ENCODE measurements around the gene DEPDC5. TPM values are rescaled to one million over a fixed set of nuclear protein-coding genes. Genes with fewer than 3 reads are reported as not detected.

DEPDC5 gene
- total and polyA plus RNA-seq, 9 of the 15 experiments (the other 6 are each of a cell fraction or from before 2014, with no cell fraction given): 2.3 to 12.3 (median 10.7) TPM

DNA sequence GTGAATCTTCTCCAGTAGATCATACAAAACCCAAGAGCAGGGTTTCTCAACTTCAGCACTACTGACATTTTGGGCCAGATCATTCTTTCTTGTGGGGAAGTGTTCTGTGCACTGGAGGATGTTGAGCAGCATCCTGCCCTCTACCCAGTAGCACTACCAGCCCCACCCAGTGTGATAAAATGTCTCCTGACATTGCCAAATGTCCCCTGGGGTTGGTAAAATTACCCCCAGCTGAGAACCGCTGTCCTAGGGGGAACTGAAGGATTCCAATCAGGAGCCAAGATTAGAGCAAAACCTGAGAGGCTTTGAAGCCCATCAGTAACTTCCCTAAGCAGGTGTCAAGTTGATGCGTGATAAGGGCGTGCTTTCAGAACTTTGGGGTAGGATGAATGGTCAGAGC is 129.2 kb downstream of the DEPDC5 start:
- BruUV-seq (replicated peaks): no TSS peak
- Histone ChIP-seq H3K4me2 (ENCODE audit: insufficient read depth, low read length) (no peak overlapping the region), H4K20me1 (replicated peaks; ENCODE audit: control insufficient read depth, insufficient read depth, low read length) (no peaks in the 10 kb centered on the region), H3K4me1 (replicated peaks in 1 of 2; ENCODE audit: control insufficient read depth in 2 of 2, insufficient read depth in 2 of 2, low read length in 2 of 2) (peaks cover 2 to 6% of the 10 kb centered on the region in 2 experiments; a peak in 3 of 5 replicates), H3K27me3 (ENCODE audit: control insufficient read depth in 2 of 2, insufficient read depth in 2 of 2, low read length in 2 of 2) (no peaks in the 10 kb centered on the region), H3K9me1 (ENCODE audit: control insufficient read depth, insufficient read depth, low read length) (no peaks in the 10 kb centered on the region), H2AFZ (ENCODE audit: low read depth, low read length) (no peak overlapping the region), H3K9me3 (replicated peaks; ENCODE audit: control insufficient read depth, insufficient read depth, low read depth, low read length) (no peaks in the 10 kb centered on the region), H3K9ac (ENCODE audit: insufficient read depth in 1 of 2, low read depth in 2 of 2, low read length in 2 of 2) (no peak overlapping the region), H3K4me3 (no peak overlapping the region), H3K79me2 (ENCODE audit: control insufficient read depth, insufficient read depth, low read length) (no peaks in the 10 kb centered on the region), H3K36me3 (ENCODE audit: control insufficient read depth, insufficient read depth, low read length) (peaks cover 4% of the 10 kb centered on the region; the same call in 1 of the 3 replicates), H3K27ac (ENCODE audit: extremely low read depth, low read depth, low read length) (no peak overlapping the region)
- in situ Hi-C loops (cut with MboI): no loop called here
- intact Hi-C loops (cut with micrococcal nuclease): no loop called here
- ATAC-seq (no peak), FAIRE-seq (peak; percentile 23), DNase-seq (ENCODE audit: extremely low read depth in 1 of 4, low spot score in 3 of 4) (no peak)
- CTCF ChIA-PET (ENCODE audit: low intra/inter-chr PET ratio): no interaction called here
- 4% methylated on average over 3 of the region's 3 CpGs for WGBS (ENCODE audit: insufficient coverage, low coverage, missing lambda C conversion rate)
- POLR2A ChIA-PET: interaction anchor here (1.2 kb wide), 1 partner anchor 12 kb away, joined by 3 read pairs; no protein-coding TSS in a partner anchor
- TF ChIP-seq GABPB1 (CRISPR knock-in tag; IDR thresholded peaks at IDR 0.05) (no peak), ZNF583 (CRISPR knock-in tag; IDR thresholded peaks at IDR 0.05) (no peak), MEIS2 (IDR thresholded peaks at IDR 0.05; ENCODE audit: partially characterized antibody) (peak; percentile 13), PHF21A (IDR thresholded peaks at IDR 0.05; ENCODE audit: borderline replicate concordance, low read depth) (no peak), HBP1 (CRISPR knock-in tag; IDR thresholded peaks at IDR 0.05) (no peak), RBM34 (IDR thresholded peaks at IDR 0.05; ENCODE audit: borderline replicate concordance, insufficient read depth, low read length) (no peak), ZNF445 (CRISPR knock-in tag; IDR thresholded peaks at IDR 0.05; ENCODE audit: low read depth) (no peak), MTF1 (CRISPR knock-in tag; IDR thresholded peaks at IDR 0.05; ENCODE audit: borderline replicate concordance) (no peak), DDX20 (tag; IDR thresholded peaks at IDR 0.05; ENCODE audit: low read depth) (no peak), OTX1 (CRISPR knock-in tag; IDR thresholded peaks at IDR 0.05) (no peak), PKNOX1 (IDR thresholded peaks at IDR 0.05) (0 out of 2 replicates have a peak, but pooled peaks have one; percentile 10)
- TF ChIP-seq, protein P1, sequence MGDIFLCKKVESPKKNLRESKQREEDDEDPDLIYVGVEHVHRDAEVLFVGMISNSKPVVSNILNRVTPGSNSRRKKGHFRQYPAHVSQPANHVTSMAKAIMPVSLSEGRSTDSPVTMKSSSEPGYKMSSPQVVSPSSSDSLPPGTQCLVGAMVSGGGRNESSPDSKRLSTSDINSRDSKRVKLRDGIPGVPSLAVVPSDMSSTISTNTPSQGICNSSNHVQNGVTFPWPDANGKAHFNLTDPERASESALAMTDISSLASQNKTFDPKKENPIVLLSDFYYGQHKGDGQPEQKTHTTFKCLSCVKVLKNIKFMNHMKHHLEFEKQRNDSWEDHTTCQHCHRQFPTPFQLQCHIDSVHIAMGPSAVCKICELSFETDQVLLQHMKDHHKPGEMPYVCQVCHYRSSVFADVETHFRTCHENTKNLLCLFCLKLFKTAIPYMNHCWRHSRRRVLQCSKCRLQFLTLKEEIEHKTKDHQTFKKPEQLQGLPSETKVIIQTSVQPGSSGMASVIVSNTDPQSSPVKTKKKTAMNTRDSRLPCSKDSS (IDR thresholded peaks at IDR 0.05; ENCODE audit: low read depth, partially characterized antibody): no peak

Data from K562 (cell line).